Measurements from ENCODE around the gene PMAIP1. TPM values are rescaled to one million over a fixed set of nuclear protein-coding genes. Genes with fewer than 3 reads are reported as not detected.

PMAIP1 gene
- 6.3 and 8.0 TPM in 2 replicates for total RNA-seq

GRCh38 chr18:59899298-59900221 is at the start of gene PMAIP1:
Gene PMAIP1 (plus strand): TSS chr18:59899996. CDS start chr18:59900178, 182 bp downstream.

Other genes starting within 250 kb of the PMAIP1 start
- 0.85 and 3.0 TPM in 2 replicates for gene CCBE1, start 202.6 kb upstream of the PMAIP1 start, total RNA-seq